Measurements from ENCODE around the gene MRTFB. TPM values are rescaled to one million over a fixed set of nuclear protein-coding genes. Genes with fewer than 3 reads are reported as not detected.

MRTFB gene
- total and polyA plus RNA-seq, 2 of the 13 experiments (the other 11 are each of a cell fraction or from before 2014, with no cell fraction given) = 11.4 to 14.0 TPM

GRCh38 chr16:14285513-14286367 is 214.6 kb downstream of the MRTFB start (continued):
- TF ChIP-seq ARID4A (CRISPR knock-in tag; IDR thresholded peaks at IDR 0.05; ENCODE audit: borderline replicate concordance) (peak; percentile 87; the same call in 1 of the 2 replicates), ISL2 (CRISPR knock-in tag; IDR thresholded peaks at IDR 0.05) (peak; percentile 90; the same call in 1 of the 2 replicates), CHD4 (IDR thresholded peaks at IDR 0.05; ENCODE audit: borderline replicate concordance, low read length) (peak; percentile 91; the same call in 1 of the 2 replicates), ARID3A (IDR thresholded peaks at IDR 0.05; ENCODE audit: low read depth, low read length) (peak; percentile 58), BCL3 (CRISPR knock-in tag; IDR thresholded peaks at IDR 0.05) (peak; percentile 94; the same call in 1 of the 2 replicates), ZNF800 (CRISPR knock-in tag; IDR thresholded peaks at IDR 0.05) (no peak; the same call in none of the 2 replicates), ZNF503 (CRISPR knock-in tag; IDR thresholded peaks at IDR 0.05) (peak; percentile 82; the same call in 1 of the 2 replicates), YEATS4 (CRISPR knock-in tag; IDR thresholded peaks at IDR 0.05; ENCODE audit: borderline replicate concordance) (peak; percentile 92), GRHL1 (CRISPR knock-in tag; conservative IDR thresholded peaks at IDR 0.05) (no peak), CC2D1A (CRISPR knock-in tag; IDR thresholded peaks at IDR 0.05) (no peak), EZH2 (conservative IDR thresholded peaks at IDR 0.05; ENCODE audit: low read depth, low read length) (no peak), ZNF121 (CRISPR knock-in tag; IDR thresholded peaks at IDR 0.05) (peak; percentile 56)

All from HepG2 (cell line).